DOHH2 (cell line): ENCODE results near the gene CDH4.

ENCODE experiments used
- CTCF ChIP-seq: fragments of 200-600 bp; sonication (generic); IDR thresholded peaks from one replicate; pipeline ENCODE4 v1.5.1; 2014; ENCODE audit warnings: antibody characterized with exemption, mild to moderate bottlenecking, low read depth, low read length; ENCODE audit not compliant: poor library complexity, severe bottlenecking
- EZH2phosphoT487 ChIP-seq: fragments of 200-600 bp; sonication (generic); IDR thresholded peaks from 2 replicates; pipeline ENCODE4 v1.6.1; 2017; ENCODE audit warnings: borderline replicate concordance, mild to moderate bottlenecking, antibody characterized with exemption, low read length, moderate library complexity, mixed read lengths

DNA sequence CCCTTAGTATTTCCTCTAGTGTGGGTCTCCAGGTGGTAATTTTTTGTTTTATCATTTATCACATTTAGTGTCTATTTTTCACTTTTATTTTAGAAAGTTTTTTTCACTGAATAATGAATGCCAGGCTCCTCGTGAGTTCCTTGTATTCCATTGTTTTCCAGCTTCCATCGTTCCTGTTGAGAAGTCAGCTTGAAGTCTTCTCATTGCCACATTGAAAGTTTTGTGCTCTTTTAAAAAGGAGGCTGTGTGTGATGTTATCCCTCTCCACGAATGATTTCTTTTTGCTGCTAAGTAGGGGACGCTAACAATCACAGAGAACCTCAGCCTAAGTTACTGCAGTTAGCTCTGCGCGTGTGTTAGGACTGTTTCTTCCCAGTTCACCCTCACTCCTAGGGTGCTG lies 619.1 kb downstream of the CDH4 start:
- TF ChIP-seq CTCF (no peak), EZH2phosphoT487 (no peak)
